Neural cell (in vitro differentiated cells): Measurements from ENCODE around the gene SLIT3. TPM values are rescaled to one million over a fixed set of nuclear protein-coding genes. Genes with fewer than 3 reads are reported as not detected.

Experiments used
- H2AFZ ChIP-seq: fragments of 200-600, 300-800 bp; sonication (generic), shearing (Covaris generic); 2 replicates; pipeline ENCODE4 v1.6.0; 2014; ENCODE audit warnings: low read depth, mild to moderate bottlenecking, antibody characterized with exemption, low read length, moderate library complexity
- H3F3A ChIP-seq: fragments of 200-600 bp; shearing (Covaris generic); 2 replicates; pipeline ENCODE4 v1.6.1; 2016; ENCODE audit warnings: mild to moderate bottlenecking, moderate library complexity, mixed read lengths, antibody characterized with exemption, low read length; ENCODE audit not compliant: insufficient read depth, poor library complexity, severe bottlenecking
- H3K27ac ChIP-seq: fragments of 200-600, 300-800 bp; sonication (generic), shearing (Covaris generic); 2 replicates; pipeline ENCODE4 v1.5.1; 2014; ENCODE audit warnings: mild to moderate bottlenecking, low read length, moderate library complexity
- H3K27me3 ChIP-seq: fragments of 300-800, 200-600 bp; sonication (generic), shearing (Covaris generic); 2 replicates; pipeline ENCODE4 v1.6.0; 2014; ENCODE audit warnings: mild to moderate bottlenecking, low read depth, low read length, moderate library complexity; ENCODE audit not compliant: insufficient read depth
- H3K36me3 ChIP-seq: fragments of 300-800, 200-600 bp; sonication (generic), shearing (Covaris generic); 2 replicates; pipeline ENCODE4 v1.5.1; 2014; ENCODE audit warnings: mild to moderate bottlenecking, antibody characterized with exemption, low read length, moderate library complexity; ENCODE audit not compliant: insufficient read depth
- H3K4me2 ChIP-seq: fragments of 300-800, 200-600 bp; sonication (generic), shearing (Covaris generic); 2 replicates; pipeline ENCODE4 v1.6.0; 2014; ENCODE audit warnings: mild to moderate bottlenecking, low read length
- H3K4me3 ChIP-seq: fragments of 300-800, 200-600 bp; sonication (generic), shearing (Covaris generic); 2 replicates; pipeline ENCODE4 v1.5.1; 2014; ENCODE audit warnings: mild to moderate bottlenecking, low read length, moderate library complexity
- H3K79me2 ChIP-seq: fragments of 200-600 bp; shearing (Covaris generic); replicated peaks from 2 replicates; pipeline ENCODE4 v1.6.0; 2014; ENCODE audit warnings: mild to moderate bottlenecking, low read length, moderate library complexity; ENCODE audit not compliant: insufficient read depth
- H3K9ac ChIP-seq: fragments of 300-800, 200-600 bp; sonication (generic), shearing (Covaris generic); 2 replicates; pipeline ENCODE4 v1.6.1; 2016; ENCODE audit warnings: mild to moderate bottlenecking, low read length, mixed read lengths
- H3K9me2 ChIP-seq: fragments of 200-600 bp; shearing (Covaris generic); 2 replicates; pipeline ENCODE4 v1.6.1; 2016; ENCODE audit warnings: mild to moderate bottlenecking, low read length, mixed read lengths; ENCODE audit not compliant: insufficient read depth
- H3K9me3 ChIP-seq: fragments of 200-600, 300-800 bp; sonication (generic), shearing (Covaris generic); 2 replicates; pipeline ENCODE4 v1.6.1; 2016; ENCODE audit warnings: mild to moderate bottlenecking, mixed run types, low read length, moderate library complexity, mixed read lengths
- H4K20me1 ChIP-seq: fragments of 200-600 bp; shearing (Covaris generic); 2 replicates; pipeline ENCODE4 v1.6.1; 2016; ENCODE audit warnings: mild to moderate bottlenecking, mixed run types; ENCODE audit not compliant: insufficient read depth
- CTCF ChIP-seq: fragments of 450-650 bp; IDR thresholded peaks from 2 replicates; pipeline ENCODE4 v1.5.1; 2014; ENCODE audit warnings: antibody characterized with exemption, mild to moderate bottlenecking, moderate library complexity; ENCODE audit not compliant: poor library complexity, severe bottlenecking
- EP300 ChIP-seq: fragments of 450-650 bp; conservative IDR thresholded peaks from 2 replicates; pipeline ENCODE4 v1.6.1; 2014; ENCODE audit warnings: antibody characterized with exemption, mild to moderate bottlenecking, moderate library complexity; ENCODE audit not compliant: poor library complexity, severe bottlenecking
- EZH2 ChIP-seq: fragments of 200-600, 300-800 bp; shearing (Covaris generic), sonication (generic); IDR thresholded peaks from 2 replicates; pipeline ENCODE4 v1.6.1; 2014; ENCODE audit warnings: antibody characterized with exemption, low read length, borderline replicate concordance, mild to moderate bottlenecking; ENCODE audit not compliant: insufficient read depth, poor library complexity, severe bottlenecking
- MXI1 ChIP-seq: fragments of 450-650 bp; conservative IDR thresholded peaks from 2 replicates; pipeline ENCODE4 v1.6.1; 2014; ENCODE audit warnings: antibody characterized with exemption, mild to moderate bottlenecking; ENCODE audit not compliant: poor library complexity, severe bottlenecking
- POLR2AphosphoS5 ChIP-seq: IDR thresholded peaks from 2 replicates; pipeline ENCODE4 v1.6.1; 2012
- RAD21 ChIP-seq: fragments of 450-650 bp; conservative IDR thresholded peaks from 2 replicates; pipeline ENCODE4 v1.6.1; 2014; ENCODE audit warnings: antibody characterized with exemption, mild to moderate bottlenecking, moderate library complexity
- REST ChIP-seq: IDR thresholded peaks from 2 replicates; pipeline ENCODE4 v1.6.1; 2012; ENCODE audit warnings: borderline replicate concordance
- SMC3 ChIP-seq: fragments of 450-650 bp; conservative IDR thresholded peaks from 2 replicates; pipeline ENCODE4 v1.6.1; 2014; ENCODE audit warnings: antibody characterized with exemption, mild to moderate bottlenecking, moderate library complexity; ENCODE audit not compliant: poor library complexity
- TAF1 ChIP-seq: IDR thresholded peaks from 2 replicates; pipeline ENCODE4 v1.6.1; 2012; ENCODE audit warnings: low read depth
- polyA plus RNA-seq: library from polyadenylated mRNA; depleted of rRNA; stranded (reverse); fragments of >200 nt; gene quantifications from 2 replicates; pipeline ENCODE4 v1.2.3, GENCODE V29; 2014

The SLIT3 gene
- polyA plus RNA-seq, 1 donor from 2014 or later: 1.2 TPM

- H3K79me2 ChIP-seq: no peaks in the 10 kb centered on the region
- H4K20me1 ChIP-seq: no peaks in the 10 kb centered on the region
- H3K27ac ChIP-seq: no peak overlapping the region
- no peaks in the 10 kb centered on the region for H3K27me3 ChIP-seq
- H3F3A ChIP-seq: no peaks in the 10 kb centered on the region
- H3K9ac ChIP-seq: no peak overlapping the region
- no peak overlapping the region for H3K4me3 ChIP-seq
- H2AFZ ChIP-seq: no peak overlapping the region
- no peak overlapping the region for H3K4me2 ChIP-seq
- no peak for TF ChIP-seq RAD21
- TF ChIP-seq TAF1: no peak
- no peak for TF ChIP-seq REST
- no peak for TF ChIP-seq MXI1
- TF ChIP-seq EP300: no peak
- no peak for TF ChIP-seq CTCF
- TF ChIP-seq SMC3: no peak
- no peak for TF ChIP-seq POLR2AphosphoS5
- no peak for TF ChIP-seq EZH2
- H3K36me3 ChIP-seq: no peaks in the 10 kb centered on the region
- H3K9me2 ChIP-seq: no peaks in the 10 kb centered on the region
- H3K9me3 ChIP-seq: no peaks in the 10 kb centered on the region
These were observed 12.6 kb downstream of the SLIT3 start for GRCh38 chr5:169288066-169288930.

- no peak overlapping the region for H3K4me3 ChIP-seq
- no peak overlapping the region for H3K9ac ChIP-seq
- H3K27me3 ChIP-seq: no peaks in the 10 kb centered on the region
- no peaks in the 10 kb centered on the region for H3K79me2 ChIP-seq
- no peaks in the 10 kb centered on the region for H3K9me2 ChIP-seq
- TF ChIP-seq SMC3: no peak
- no peak for TF ChIP-seq MXI1
- TF ChIP-seq EP300: no peak
- no peak for TF ChIP-seq CTCF
- no peak for TF ChIP-seq POLR2AphosphoS5
- no peak overlapping the region for H2AFZ ChIP-seq
- no peaks in the 10 kb centered on the region for H3F3A ChIP-seq
- no peak overlapping the region for H3K4me2 ChIP-seq
- no peaks in the 10 kb centered on the region for H4K20me1 ChIP-seq
- H3K9me3 ChIP-seq: no peaks in the 10 kb centered on the region
- H3K27ac ChIP-seq: no peak overlapping the region
- no peaks in the 10 kb centered on the region for H3K36me3 ChIP-seq
These were observed 13.4 kb downstream of the SLIT3 start for GRCh38 chr5:169287529-169287928.
